ENCODE measurements around the gene AGPAT3. TPM values are rescaled to one million over a fixed set of nuclear protein-coding genes. Genes with fewer than 3 reads are reported as not detected.

Gene AGPAT3
- total and polyA plus RNA-seq, 10 of the 15 experiments (the other 5 are each of a cell fraction or from before 2014, with no cell fraction given) = 1.2 to 110 (median 30.8) TPM

DNA sequence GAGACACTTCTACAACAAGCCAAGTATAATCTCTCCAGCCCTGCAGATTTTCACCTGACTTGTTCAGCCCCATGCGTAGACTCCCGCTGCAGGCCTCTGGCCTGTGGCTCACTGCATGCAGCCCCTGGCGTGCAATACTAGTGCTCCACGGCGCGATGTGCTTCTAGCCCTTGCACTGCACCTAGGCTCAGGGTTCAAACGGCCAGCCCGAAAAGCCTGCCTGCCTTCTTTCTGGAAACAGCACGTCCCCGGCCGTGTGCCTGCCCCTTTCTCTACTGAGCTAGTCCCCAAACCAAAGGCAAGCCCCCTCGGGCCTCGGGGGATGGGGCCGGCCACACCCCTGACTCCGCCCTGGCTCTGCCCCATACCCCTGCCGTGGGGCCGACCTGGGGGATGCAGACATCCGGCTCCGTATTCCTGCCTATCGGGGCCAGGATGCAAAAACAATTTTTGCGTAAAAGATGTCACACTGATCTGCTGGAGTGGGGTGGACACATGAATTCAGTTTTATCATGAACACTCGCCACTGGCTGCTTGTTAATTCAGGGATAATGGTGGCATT is 120.7 kb downstream of the AGPAT3 start:
- Histone ChIP-seq H3K27ac (ENCODE audit: control insufficient read depth, insufficient read depth) (no peak overlapping the region), H3K4me2 (ENCODE audit: control insufficient read depth, insufficient read depth) (no peak overlapping the region), H2AFZ (ENCODE audit: control insufficient read depth, low read depth, low read length) (no peak overlapping the region), H4K20me1 (ENCODE audit: control insufficient read depth, insufficient read depth) (no peaks in the 10 kb centered on the region), H3K36me3 (ENCODE audit: control insufficient read depth in 2 of 2, insufficient read depth in 2 of 2, low read length in 1 of 2) (peaks cover 0 to 9% of the 10 kb centered on the region in 2 experiments; a peak in 3 of 4 replicates), H3K9ac (ENCODE audit: control insufficient read depth, insufficient read depth, low read length) (no peak overlapping the region), H3K4me1 (ENCODE audit: control insufficient read depth, insufficient read depth, low read length) (no peaks in the 10 kb centered on the region), H3K79me2 (ENCODE audit: control insufficient read depth, insufficient read depth, low read length) (no peaks in the 10 kb centered on the region), H3K27me3 (replicated peaks in 1 of 2; ENCODE audit: control insufficient read depth in 2 of 2, insufficient read depth in 2 of 2, low read length in 1 of 2) (no peaks in the 10 kb centered on the region), H3K9me3 (replicated peaks; ENCODE audit: control insufficient read depth, insufficient read depth, low read length) (no peaks in the 10 kb centered on the region), H3K4me3 (no peak overlapping the region)
- ChIA-PET RAD21 (ENCODE audit: unreplicated experiment) (interaction anchor here (0.7 kb wide), 1 partner anchor 236 kb away, joined by 4 read pairs; no protein-coding TSS in a partner anchor), POLR2A (no interaction called here), SMC1A (ENCODE audit: uncharacterized antibody, unreplicated experiment) (no interaction called here), CTCF (no interaction called here)
- no peak for DNase-seq (ENCODE audit: low read depth, low spot score)
- no peak for FAIRE-seq
- TF ChIP-seq, protein P1, sequence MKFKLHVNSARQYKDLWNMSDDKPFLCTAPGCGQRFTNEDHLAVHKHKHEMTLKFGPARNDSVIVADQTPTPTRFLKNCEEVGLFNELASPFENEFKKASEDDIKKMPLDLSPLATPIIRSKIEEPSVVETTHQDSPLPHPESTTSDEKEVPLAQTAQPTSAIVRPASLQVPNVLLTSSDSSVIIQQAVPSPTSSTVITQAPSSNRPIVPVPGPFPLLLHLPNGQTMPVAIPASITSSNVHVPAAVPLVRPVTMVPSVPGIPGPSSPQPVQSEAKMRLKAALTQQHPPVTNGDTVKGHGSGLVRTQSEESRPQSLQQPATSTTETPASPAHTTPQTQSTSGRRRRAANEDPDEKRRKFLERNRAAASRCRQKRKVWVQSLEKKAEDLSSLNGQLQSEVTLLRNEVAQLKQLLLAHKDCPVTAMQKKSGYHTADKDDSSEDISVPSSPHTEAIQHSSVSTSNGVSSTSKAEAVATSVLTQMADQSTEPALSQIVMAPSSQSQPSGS (IDR thresholded peaks at IDR 0.05; ENCODE audit: low read length) = 0 out of 2 replicates have a peak, but pooled peaks have one; percentile 30
- TF ChIP-seq BACH1 (IDR thresholded peaks at IDR 0.05; ENCODE audit: borderline replicate concordance) (no peak), POLR2A (IDR thresholded peaks at IDR 0.05; ENCODE audit: low read depth, low read length) (peak; percentile 52; the same call in 1 of the 2 replicates)
- BruUV-seq (replicated peaks) = no TSS peak
- in situ Hi-C loops (cut with MboI) (no loop called here), intact Hi-C loops (cut with micrococcal nuclease; ENCODE audit: unreplicated experiment) (no loop called here)
- WGBS (ENCODE audit: insufficient coverage, insufficient replicate concordance, low lambda C conversion rate, missing lambda C conversion rate) = 30% methylated on average over 22 of the region's 22 CpGs
- peak; percentile 23; the same call in 2 of the 3 replicates for ATAC-seq

DNA sequence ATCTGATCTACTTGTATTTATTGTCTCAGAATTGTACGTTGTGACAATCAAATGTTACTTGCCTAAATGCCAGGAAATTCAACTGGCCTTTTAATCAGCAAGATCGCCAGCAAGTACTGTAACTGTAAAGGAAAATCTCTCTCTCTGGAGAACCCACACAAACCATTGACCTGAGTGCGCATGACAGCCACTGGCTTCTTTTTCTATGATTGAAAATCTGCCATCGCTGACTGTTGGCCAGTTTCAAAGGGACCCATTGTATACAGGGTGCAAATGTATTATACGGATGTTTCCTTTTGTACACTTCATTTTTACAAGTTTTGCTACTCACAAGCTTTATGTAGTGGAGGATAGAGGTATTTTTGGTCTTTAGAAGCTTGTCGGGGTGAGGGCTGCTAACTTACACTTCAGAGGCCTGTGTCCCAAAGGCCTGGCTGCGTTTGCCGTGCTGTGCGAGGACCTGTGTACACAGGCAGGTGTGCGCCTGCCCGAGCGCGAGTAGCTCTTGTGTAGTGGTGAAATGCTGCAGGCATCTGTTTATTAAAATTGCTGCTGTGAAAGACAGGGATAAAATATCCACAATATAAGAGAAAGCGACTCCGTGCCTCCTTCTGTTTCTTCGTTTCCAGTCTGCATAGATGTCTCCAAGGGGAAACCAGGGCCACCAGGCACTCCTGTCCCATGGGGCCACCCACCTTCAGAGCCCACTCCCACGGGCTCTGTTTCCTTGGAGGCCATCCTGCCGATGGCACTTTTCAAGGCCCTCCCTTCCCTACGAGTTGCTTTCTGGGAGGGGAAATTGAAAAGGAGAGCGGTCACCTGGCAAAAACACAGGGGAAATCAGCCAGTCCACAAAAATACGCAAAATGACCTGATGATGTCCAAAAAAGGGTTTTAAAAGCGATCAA is 121.8 kb downstream of the AGPAT3 start:
- no peaks in the 10 kb centered on the region for H3K9me3 ChIP-seq (replicated peaks; ENCODE audit: control insufficient read depth, insufficient read depth, low read length)
- in situ Hi-C loops (cut with MboI) = no loop called here
- no peaks in the 10 kb centered on the region for H4K20me1 ChIP-seq (ENCODE audit: control insufficient read depth, insufficient read depth)
- H3K36me3 ChIP-seq (ENCODE audit: control insufficient read depth in 2 of 2, insufficient read depth in 2 of 2, low read length in 1 of 2) = peaks cover 0 to 5% of the 10 kb centered on the region in 2 experiments; a peak in 1 of 4 replicates
- H3K79me2 ChIP-seq (ENCODE audit: control insufficient read depth, insufficient read depth, low read length) = no peaks in the 10 kb centered on the region
- no peak overlapping the region for H3K27ac ChIP-seq (ENCODE audit: control insufficient read depth, insufficient read depth)
- no peak overlapping the region for H3K4me2 ChIP-seq (ENCODE audit: control insufficient read depth, insufficient read depth)
- H3K27me3 ChIP-seq (replicated peaks in 1 of 2; ENCODE audit: control insufficient read depth in 2 of 2, insufficient read depth in 2 of 2, low read length in 1 of 2) = no peaks in the 10 kb centered on the region
- no peak for DNase-seq (ENCODE audit: low read depth, low spot score)
- no peak for ATAC-seq
- H2AFZ ChIP-seq (ENCODE audit: control insufficient read depth, low read depth, low read length) = no peak overlapping the region
- TF ChIP-seq POLR2A (IDR thresholded peaks at IDR 0.05; ENCODE audit: low read depth, low read length) (peak; percentile 21; the same call in 1 of the 2 replicates), CBX3 (IDR thresholded peaks at IDR 0.05; ENCODE audit: borderline replicate concordance, low read depth) (no peak), NFXL1 (IDR thresholded peaks at IDR 0.05; ENCODE audit: borderline replicate concordance) (no peak), MYC (IDR thresholded peaks at IDR 0.05; ENCODE audit: insufficient read depth, insufficient read length, insufficient replicate concordance, low read length, severe bottlenecking) (no peak)
- TF ChIP-seq, protein P2, sequence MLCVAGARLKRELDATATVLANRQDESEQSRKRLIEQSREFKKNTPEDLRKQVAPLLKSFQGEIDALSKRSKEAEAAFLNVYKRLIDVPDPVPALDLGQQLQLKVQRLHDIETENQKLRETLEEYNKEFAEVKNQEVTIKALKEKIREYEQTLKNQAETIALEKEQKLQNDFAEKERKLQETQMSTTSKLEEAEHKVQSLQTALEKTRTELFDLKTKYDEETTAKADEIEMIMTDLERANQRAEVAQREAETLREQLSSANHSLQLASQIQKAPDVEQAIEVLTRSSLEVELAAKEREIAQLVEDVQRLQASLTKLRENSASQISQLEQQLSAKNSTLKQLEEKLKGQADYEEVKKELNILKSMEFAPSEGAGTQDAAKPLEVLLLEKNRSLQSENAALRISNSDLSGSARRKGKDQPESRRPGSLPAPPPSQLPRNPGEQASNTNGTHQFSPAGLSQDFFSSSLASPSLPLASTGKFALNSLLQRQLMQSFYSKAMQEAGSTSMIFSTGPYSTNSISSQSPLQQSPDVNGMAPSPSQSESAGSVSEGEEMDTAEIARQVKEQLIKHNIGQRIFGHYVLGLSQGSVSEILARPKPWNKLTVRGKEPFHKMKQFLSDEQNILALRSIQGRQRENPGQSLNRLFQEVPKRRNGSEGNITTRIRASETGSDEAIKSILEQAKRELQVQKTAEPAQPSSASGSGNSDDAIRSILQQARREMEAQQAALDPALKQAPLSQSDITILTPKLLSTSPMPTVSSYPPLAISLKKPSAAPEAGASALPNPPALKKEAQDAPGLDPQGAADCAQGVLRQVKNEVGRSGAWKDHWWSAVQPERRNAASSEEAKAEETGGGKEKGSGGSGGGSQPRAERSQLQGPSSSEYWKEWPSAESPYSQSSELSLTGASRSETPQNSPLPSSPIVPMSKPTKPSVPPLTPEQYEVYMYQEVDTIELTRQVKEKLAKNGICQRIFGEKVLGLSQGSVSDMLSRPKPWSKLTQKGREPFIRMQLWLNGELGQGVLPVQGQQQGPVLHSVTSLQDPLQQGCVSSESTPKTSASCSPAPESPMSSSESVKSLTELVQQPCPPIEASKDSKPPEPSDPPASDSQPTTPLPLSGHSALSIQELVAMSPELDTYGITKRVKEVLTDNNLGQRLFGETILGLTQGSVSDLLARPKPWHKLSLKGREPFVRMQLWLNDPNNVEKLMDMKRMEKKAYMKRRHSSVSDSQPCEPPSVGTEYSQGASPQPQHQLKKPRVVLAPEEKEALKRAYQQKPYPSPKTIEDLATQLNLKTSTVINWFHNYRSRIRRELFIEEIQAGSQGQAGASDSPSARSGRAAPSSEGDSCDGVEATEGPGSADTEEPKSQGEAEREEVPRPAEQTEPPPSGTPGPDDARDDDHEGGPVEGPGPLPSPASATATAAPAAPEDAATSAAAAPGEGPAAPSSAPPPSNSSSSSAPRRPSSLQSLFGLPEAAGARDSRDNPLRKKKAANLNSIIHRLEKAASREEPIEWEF (IDR thresholded peaks at IDR 0.05; ENCODE audit: insufficient replicate concordance, low read depth, low read length) = no peak
- H3K4me1 ChIP-seq (ENCODE audit: control insufficient read depth, insufficient read depth, low read length) = no peaks in the 10 kb centered on the region
- RAD21 ChIA-PET (ENCODE audit: unreplicated experiment) = no interaction called here
- no TSS peak for BruUV-seq (replicated peaks)
- CTCF ChIA-PET = no interaction called here
- H3K9ac ChIP-seq (ENCODE audit: control insufficient read depth, insufficient read depth, low read length) = no peak overlapping the region
- no peak overlapping the region for H3K4me3 ChIP-seq
- POLR2A ChIA-PET = no interaction called here
- WGBS (ENCODE audit: insufficient coverage, insufficient replicate concordance, low lambda C conversion rate, missing lambda C conversion rate) = 80% methylated on average over 22 of the region's 22 CpGs
- SMC1A ChIA-PET (ENCODE audit: uncharacterized antibody, unreplicated experiment) = no interaction called here
- no peak for FAIRE-seq
- intact Hi-C loops (cut with micrococcal nuclease; ENCODE audit: unreplicated experiment) = no loop called here
